WTC11 (cell line): ENCODE measurements around the gene ZFC3H1. TPM values are rescaled to one million over a fixed set of nuclear protein-coding genes. Genes with fewer than 3 reads are reported as not detected.

Experiments
- ATAC-seq: fragments of 200-7000 bp; cut with Tn5 transposase; 2 replicates; pipeline ENCODE4 v1.10.0; 2021; ENCODE audit warnings: mild to moderate bottlenecking, moderate library complexity
- CTCF ChIA-PET: fragments of 300-600 bp; sonication (Branson Sonifier 250); formaldehyde crosslinking; loops from one replicate; lab custom pipeline; 2021; ENCODE audit warnings: antibody characterized with exemption; lab: Charles Lee
- POLR2A ChIA-PET: fragments of 350-600 bp; sonication (Branson Sonifier 250); formaldehyde crosslinking; loops from one replicate; lab custom pipeline; 2021; ENCODE audit warnings: antibody characterized with exemption; lab: Charles Lee
- DNase-seq: peaks from one replicate; pipeline ENCODE4 v3.0.0; 2021; ENCODE audit warnings: low spot score
- H3K27ac Mint-ChIP-seq: 2 replicates; pipeline ENCODE4 v1.8.0; 2021; ENCODE audit warnings: mixed read lengths
- H3K27me3 Mint-ChIP-seq: 2 replicates; pipeline ENCODE4 v1.8.0; 2021; ENCODE audit warnings: low read depth, mild to moderate bottlenecking, moderate library complexity, mixed read lengths
- H3K36me3 Mint-ChIP-seq: 2 replicates; pipeline ENCODE4 v1.8.0; 2021; ENCODE audit warnings: mixed read lengths
- H3K4me1 Mint-ChIP-seq: 2 replicates; pipeline ENCODE4 v1.8.0; 2022; ENCODE audit warnings: mixed read lengths
- H3K4me3 Mint-ChIP-seq: 2 replicates; pipeline ENCODE4 v1.8.0; 2021; ENCODE audit warnings: mild to moderate bottlenecking, moderate library complexity, mixed read lengths
- H3K9me3 Mint-ChIP-seq: 2 replicates; pipeline ENCODE4 v1.8.0; 2021; ENCODE audit warnings: mixed read lengths
- ATF6 ChIP-seq: sonication (generic); formaldehyde crosslinking; IDR thresholded peaks from 2 replicates; pipeline ENCODE4 v1.8.1; 2023; ENCODE audit warnings: mild to moderate bottlenecking, missing genetic modification reagents
- GABPB1 ChIP-seq: sonication (generic); formaldehyde crosslinking; IDR thresholded peaks from 2 replicates; pipeline ENCODE4 v1.8.1; 2023; ENCODE audit warnings: mild to moderate bottlenecking, missing genetic modification reagents
- JUN ChIP-seq: sonication (generic); formaldehyde crosslinking; IDR thresholded peaks from 2 replicates; pipeline ENCODE4 v1.8.0; 2023; ENCODE audit warnings: mild to moderate bottlenecking, missing genetic modification reagents
- MYBL2 ChIP-seq: sonication (generic); formaldehyde crosslinking; IDR thresholded peaks from 2 replicates; pipeline ENCODE4 v1.8.1; 2023; ENCODE audit warnings: mild to moderate bottlenecking, moderate library complexity, missing genetic modification reagents
- NFATC4 ChIP-seq: fragments of 250-450 bp; sonication (Bioruptor Pico); IDR thresholded peaks from 2 replicates; pipeline ENCODE4 v1.9.0; 2021; ENCODE audit warnings: mild to moderate bottlenecking
- PRRX2 ChIP-seq: fragments of 250-450 bp; sonication (Bioruptor Pico); IDR thresholded peaks from 2 replicates; pipeline ENCODE4 v1.8.0; 2021; ENCODE audit warnings: mild to moderate bottlenecking
- SMAD4 ChIP-seq: sonication (generic); formaldehyde crosslinking; IDR thresholded peaks from 2 replicates; pipeline ENCODE4 v1.8.0; 2022; ENCODE audit warnings: mild to moderate bottlenecking, missing genetic modification reagents
- TP53 ChIP-seq: sonication (generic); formaldehyde crosslinking; IDR thresholded peaks from 2 replicates; pipeline ENCODE4 v1.8.1; 2023; ENCODE audit warnings: mild to moderate bottlenecking, missing genetic modification reagents
- USF2 ChIP-seq: sonication (generic); formaldehyde crosslinking; IDR thresholded peaks from 2 replicates; pipeline ENCODE4 v1.8.1; 2023; ENCODE audit warnings: mild to moderate bottlenecking, missing genetic modification reagents, moderate library complexity
- ZBTB21 ChIP-seq: sonication (generic); formaldehyde crosslinking; IDR thresholded peaks from 2 replicates; pipeline ENCODE4 v1.8.1; 2023; ENCODE audit warnings: mild to moderate bottlenecking, missing genetic modification reagents, borderline replicate concordance
- ZNF138 ChIP-seq: sonication (generic); formaldehyde crosslinking; conservative IDR thresholded peaks from 2 replicates; pipeline ENCODE4 v1.8.1; 2022; ENCODE audit warnings: mild to moderate bottlenecking, moderate library complexity, missing genetic modification reagents
- ZNF263 ChIP-seq: sonication (generic); formaldehyde crosslinking; IDR thresholded peaks from 2 replicates; pipeline ENCODE4 v1.8.1; 2022; ENCODE audit warnings: low read depth, mild to moderate bottlenecking, moderate library complexity, missing genetic modification reagents
- ZNF317 ChIP-seq: sonication (generic); formaldehyde crosslinking; IDR thresholded peaks from 2 replicates; pipeline ENCODE4 v1.8.1; 2023; ENCODE audit warnings: low read depth, mild to moderate bottlenecking, moderate library complexity, missing genetic modification reagents, borderline replicate concordance
- total RNA-seq: library from RNA; stranded (reverse); gene quantifications from 3 replicates; pipeline ENCODE4 v1.2.3, GENCODE V29; 2021
- TF ChIP-seq, protein P1 (sequence below): sonication (generic); formaldehyde crosslinking; IDR thresholded peaks from 2 replicates; pipeline ENCODE4 v1.8.1; 2022; ENCODE audit warnings: missing genetic modification reagents, borderline replicate concordance
- TF ChIP-seq, protein P2 (sequence below): sonication (generic); formaldehyde crosslinking; IDR thresholded peaks from 2 replicates; pipeline ENCODE4 v1.8.0; 2022; ENCODE audit warnings: mild to moderate bottlenecking, missing genetic modification reagents
- TF ChIP-seq, protein P3 (sequence below): fragments of 250-450 bp; sonication (Bioruptor Pico); IDR thresholded peaks from 2 replicates; pipeline ENCODE4 v1.9.0; 2021; ENCODE audit warnings: mild to moderate bottlenecking, borderline replicate concordance
- TF ChIP-seq, protein P4 (sequence below): sonication (generic); formaldehyde crosslinking; IDR thresholded peaks from 2 replicates; pipeline ENCODE4 v1.8.0; 2022; ENCODE audit warnings: missing genetic modification reagents

Gene ZFC3H1
- total RNA-seq, 1 experiment from 2014 or later, result 33.9 TPM

- TF ChIP-seq ATF6 (no peak), ZNF317 (no peak), JUN (CRISPR knock-in tag) (no peak)
- TF ChIP-seq, protein P1, sequence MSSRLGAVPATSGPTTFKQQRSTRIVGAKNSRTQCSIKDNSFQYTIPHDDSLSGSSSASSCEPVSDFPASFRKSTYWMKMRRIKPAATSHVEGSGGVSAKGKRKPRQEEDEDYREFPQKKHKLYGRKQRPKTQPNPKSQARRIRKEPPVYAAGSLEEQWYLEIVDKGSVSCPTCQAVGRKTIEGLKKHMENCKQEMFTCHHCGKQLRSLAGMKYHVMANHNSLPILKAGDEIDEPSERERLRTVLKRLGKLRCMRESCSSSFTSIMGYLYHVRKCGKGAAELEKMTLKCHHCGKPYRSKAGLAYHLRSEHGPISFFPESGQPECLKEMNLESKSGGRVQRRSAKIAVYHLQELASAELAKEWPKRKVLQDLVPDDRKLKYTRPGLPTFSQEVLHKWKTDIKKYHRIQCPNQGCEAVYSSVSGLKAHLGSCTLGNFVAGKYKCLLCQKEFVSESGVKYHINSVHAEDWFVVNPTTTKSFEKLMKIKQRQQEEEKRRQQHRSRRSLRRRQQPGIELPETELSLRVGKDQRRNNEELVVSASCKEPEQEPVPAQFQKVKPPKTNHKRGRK (CRISPR knock-in tag), result no peak
Observed at GRCh38 chr12:71646512-71646911, 17.1 kb downstream of the ZFC3H1 start (continued).

- POLR2A ChIA-PET, result no interaction called here
- Mint-ChIP-seq H3K4me1 (no peaks in the 10 kb centered on the region), H3K27ac (no peak overlapping the region), H3K4me3 (no peak overlapping the region), H3K36me3 (peaks cover 51% of the 10 kb centered on the region), H3K27me3 (no peaks in the 10 kb centered on the region), H3K9me3 (no peaks in the 10 kb centered on the region)
- DNase-seq (no peak), ATAC-seq (no peak)
- CTCF ChIA-PET, result interaction anchor here (2.3 kb wide), 1 partner anchor 9 kb away, joined by 15 read pairs; no protein-coding TSS in a partner anchor
- TF ChIP-seq SMAD4 (CRISPR knock-in tag) (no peak), PRRX2 (CRISPR knock-in tag) (no peak), TP53 (CRISPR knock-in tag) (no peak)
Observed at GRCh38 chr12:71645268-71645667, 18.4 kb downstream of the ZFC3H1 start.

- Mint-ChIP-seq H3K36me3 (peaks cover 51% of the 10 kb centered on the region), H3K9me3 (no peaks in the 10 kb centered on the region), H3K4me3 (no peak overlapping the region), H3K27ac (no peak overlapping the region), H3K4me1 (no peaks in the 10 kb centered on the region), H3K27me3 (no peaks in the 10 kb centered on the region)
- ChIA-PET CTCF (interaction anchor here (2.0 kb wide), 1 partner anchor 105 kb away, joined by 4 read pairs; no protein-coding TSS in a partner anchor), POLR2A (no interaction called here)
- DNase-seq, result no peak
- no peak for ATAC-seq
- TF ChIP-seq, protein P2, sequence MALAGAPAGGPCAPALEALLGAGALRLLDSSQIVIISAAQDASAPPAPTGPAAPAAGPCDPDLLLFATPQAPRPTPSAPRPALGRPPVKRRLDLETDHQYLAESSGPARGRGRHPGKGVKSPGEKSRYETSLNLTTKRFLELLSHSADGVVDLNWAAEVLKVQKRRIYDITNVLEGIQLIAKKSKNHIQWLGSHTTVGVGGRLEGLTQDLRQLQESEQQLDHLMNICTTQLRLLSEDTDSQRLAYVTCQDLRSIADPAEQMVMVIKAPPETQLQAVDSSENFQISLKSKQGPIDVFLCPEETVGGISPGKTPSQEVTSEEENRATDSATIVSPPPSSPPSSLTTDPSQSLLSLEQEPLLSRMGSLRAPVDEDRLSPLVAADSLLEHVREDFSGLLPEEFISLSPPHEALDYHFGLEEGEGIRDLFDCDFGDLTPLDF (CRISPR knock-in tag), result no peak
- no peak for TF ChIP-seq GABPB1 (CRISPR knock-in tag)
- TF ChIP-seq, protein P3, sequence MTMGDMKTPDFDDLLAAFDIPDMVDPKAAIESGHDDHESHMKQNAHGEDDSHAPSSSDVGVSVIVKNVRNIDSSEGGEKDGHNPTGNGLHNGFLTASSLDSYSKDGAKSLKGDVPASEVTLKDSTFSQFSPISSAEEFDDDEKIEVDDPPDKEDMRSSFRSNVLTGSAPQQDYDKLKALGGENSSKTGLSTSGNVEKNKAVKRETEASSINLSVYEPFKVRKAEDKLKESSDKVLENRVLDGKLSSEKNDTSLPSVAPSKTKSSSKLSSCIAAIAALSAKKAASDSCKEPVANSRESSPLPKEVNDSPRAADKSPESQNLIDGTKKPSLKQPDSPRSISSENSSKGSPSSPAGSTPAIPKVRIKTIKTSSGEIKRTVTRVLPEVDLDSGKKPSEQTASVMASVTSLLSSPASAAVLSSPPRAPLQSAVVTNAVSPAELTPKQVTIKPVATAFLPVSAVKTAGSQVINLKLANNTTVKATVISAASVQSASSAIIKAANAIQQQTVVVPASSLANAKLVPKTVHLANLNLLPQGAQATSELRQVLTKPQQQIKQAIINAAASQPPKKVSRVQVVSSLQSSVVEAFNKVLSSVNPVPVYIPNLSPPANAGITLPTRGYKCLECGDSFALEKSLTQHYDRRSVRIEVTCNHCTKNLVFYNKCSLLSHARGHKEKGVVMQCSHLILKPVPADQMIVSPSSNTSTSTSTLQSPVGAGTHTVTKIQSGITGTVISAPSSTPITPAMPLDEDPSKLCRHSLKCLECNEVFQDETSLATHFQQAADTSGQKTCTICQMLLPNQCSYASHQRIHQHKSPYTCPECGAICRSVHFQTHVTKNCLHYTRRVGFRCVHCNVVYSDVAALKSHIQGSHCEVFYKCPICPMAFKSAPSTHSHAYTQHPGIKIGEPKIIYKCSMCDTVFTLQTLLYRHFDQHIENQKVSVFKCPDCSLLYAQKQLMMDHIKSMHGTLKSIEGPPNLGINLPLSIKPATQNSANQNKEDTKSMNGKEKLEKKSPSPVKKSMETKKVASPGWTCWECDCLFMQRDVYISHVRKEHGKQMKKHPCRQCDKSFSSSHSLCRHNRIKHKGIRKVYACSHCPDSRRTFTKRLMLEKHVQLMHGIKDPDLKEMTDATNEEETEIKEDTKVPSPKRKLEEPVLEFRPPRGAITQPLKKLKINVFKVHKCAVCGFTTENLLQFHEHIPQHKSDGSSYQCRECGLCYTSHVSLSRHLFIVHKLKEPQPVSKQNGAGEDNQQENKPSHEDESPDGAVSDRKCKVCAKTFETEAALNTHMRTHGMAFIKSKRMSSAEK (CRISPR knock-in tag), result no peak
Observed at GRCh38 chr12:71642264-71642663, 21.4 kb downstream of the ZFC3H1 start.

GRCh38 chr12:71641390-71641789 lies 22.3 kb downstream of the ZFC3H1 start:
- H3K9me3 Mint-ChIP-seq, result no peaks in the 10 kb centered on the region
- H3K36me3 Mint-ChIP-seq, result peaks cover 48% of the 10 kb centered on the region
- no peaks in the 10 kb centered on the region for H3K27me3 Mint-ChIP-seq
- H3K4me1 Mint-ChIP-seq, result no peaks in the 10 kb centered on the region
- ChIA-PET CTCF (no interaction called here), POLR2A (no interaction called here)
- no peak for ATAC-seq
- no peak overlapping the region for H3K4me3 Mint-ChIP-seq
- no peak overlapping the region; the same call in 1 of the 2 replicates for H3K27ac Mint-ChIP-seq
- no peak for DNase-seq
- no peak for TF ChIP-seq ZBTB21
- TF ChIP-seq MYBL2 (CRISPR knock-in tag), result no peak
- TF ChIP-seq ZNF263 (CRISPR knock-in tag), result no peak
- TF ChIP-seq, protein P4, sequence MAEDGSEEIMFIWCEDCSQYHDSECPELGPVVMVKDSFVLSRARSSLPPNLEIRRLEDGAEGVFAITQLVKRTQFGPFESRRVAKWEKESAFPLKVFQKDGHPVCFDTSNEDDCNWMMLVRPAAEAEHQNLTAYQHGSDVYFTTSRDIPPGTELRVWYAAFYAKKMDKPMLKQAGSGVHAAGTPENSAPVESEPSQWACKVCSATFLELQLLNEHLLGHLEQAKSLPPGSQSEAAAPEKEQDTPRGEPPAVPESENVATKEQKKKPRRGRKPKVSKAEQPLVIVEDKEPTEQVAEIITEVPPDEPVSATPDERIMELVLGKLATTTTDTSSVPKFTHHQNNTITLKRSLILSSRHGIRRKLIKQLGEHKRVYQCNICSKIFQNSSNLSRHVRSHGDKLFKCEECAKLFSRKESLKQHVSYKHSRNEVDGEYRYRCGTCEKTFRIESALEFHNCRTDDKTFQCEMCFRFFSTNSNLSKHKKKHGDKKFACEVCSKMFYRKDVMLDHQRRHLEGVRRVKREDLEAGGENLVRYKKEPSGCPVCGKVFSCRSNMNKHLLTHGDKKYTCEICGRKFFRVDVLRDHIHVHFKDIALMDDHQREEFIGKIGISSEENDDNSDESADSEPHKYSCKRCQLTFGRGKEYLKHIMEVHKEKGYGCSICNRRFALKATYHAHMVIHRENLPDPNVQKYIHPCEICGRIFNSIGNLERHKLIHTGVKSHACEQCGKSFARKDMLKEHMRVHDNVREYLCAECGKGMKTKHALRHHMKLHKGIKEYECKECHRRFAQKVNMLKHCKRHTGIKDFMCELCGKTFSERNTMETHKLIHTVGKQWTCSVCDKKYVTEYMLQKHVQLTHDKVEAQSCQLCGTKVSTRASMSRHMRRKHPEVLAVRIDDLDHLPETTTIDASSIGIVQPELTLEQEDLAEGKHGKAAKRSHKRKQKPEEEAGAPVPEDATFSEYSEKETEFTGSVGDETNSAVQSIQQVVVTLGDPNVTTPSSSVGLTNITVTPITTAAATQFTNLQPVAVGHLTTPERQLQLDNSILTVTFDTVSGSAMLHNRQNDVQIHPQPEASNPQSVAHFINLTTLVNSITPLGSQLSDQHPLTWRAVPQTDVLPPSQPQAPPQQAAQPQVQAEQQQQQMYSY (CRISPR knock-in tag), result no peak
- TF ChIP-seq NFATC4 (CRISPR knock-in tag), result no peak
- no peak for TF ChIP-seq ZNF138
- no peak for TF ChIP-seq USF2
